ENCODE data around the gene NOBOX.
A peak's percentile ranks its signal among the peaks of the same experiment; 100 is the strongest.

Gene NOBOX

GRCh38 chr7:144438759-144439158 is 35.3 kb upstream of the NOBOX start:
- Histone ChIP-seq H3K4me2 (ENCODE audit: insufficient read depth, low read length, poor library complexity, severe bottlenecking) (no peak overlapping the region), H3K27me3 (ENCODE audit: control insufficient read depth in 3 of 3, insufficient read depth in 3 of 3, low read depth in 1 of 3, low read length in 3 of 3) (no peaks in the 10 kb centered on the region), H3K18ac (ENCODE audit: low read length) (no peak overlapping the region), H3K23ac (ENCODE audit: low read depth, low read length, poor library complexity) (no peak overlapping the region), H2AFZ (ENCODE audit: low read length) (no peak overlapping the region), H2BK15ac (ENCODE audit: low read length) (no peak overlapping the region), H2BK120ac (ENCODE audit: low read depth, low read length) (no peak overlapping the region), H3K14ac (ENCODE audit: low read length) (no peak overlapping the region), H2BK5ac (ENCODE audit: low read length) (no peak overlapping the region), H3K4me1 (ENCODE audit: control insufficient read depth in 2 of 2, insufficient read depth in 1 of 2, low read depth in 1 of 2, low read length in 2 of 2) (no peaks in the 10 kb centered on the region), H4K91ac (ENCODE audit: low read depth, low read length, poor library complexity) (no peak overlapping the region), H3K9ac (ENCODE audit: low read depth, low read length, poor library complexity) (no peak overlapping the region), H3K36me3 (replicated peaks in 1 of 2; ENCODE audit: control insufficient read depth in 2 of 2, insufficient read depth in 2 of 2, low read length in 2 of 2) (no peaks in the 10 kb centered on the region), H3K79me1 (ENCODE audit: low read depth, low read length) (no peaks in the 10 kb centered on the region), H3K4ac (ENCODE audit: low read length) (no peak overlapping the region), H2AK5ac (ENCODE audit: low read depth, low read length) (no peak overlapping the region), H2BK12ac (ENCODE audit: low read length) (no peak overlapping the region), H4K8ac (ENCODE audit: low read depth, low read length) (no peak overlapping the region), H3K9me3 (replicated peaks in 1 of 2; ENCODE audit: control insufficient read depth in 2 of 2, insufficient read depth in 1 of 2, low read depth in 1 of 2, low read length in 2 of 2) (no peaks in the 10 kb centered on the region), H3K27ac (replicated peaks; ENCODE audit: low read length) (no peak overlapping the region), H3K4me3 (ENCODE audit: low read length in 2 of 2) (no peak overlapping the region)
- no CpG with 5 or more reads among the region's 3 CpGs for WGBS, 2 donors (ENCODE audit: extremely low coverage in 2 of 2, insufficient read length in 2 of 2, insufficient replicate concordance in 1 of 2)
- no peak for DNase-seq (ENCODE audit: low spot score)

- Histone ChIP-seq H2BK12ac (ENCODE audit: low read length) (no peak overlapping the region), H3K4me1 (ENCODE audit: control insufficient read depth in 2 of 2, insufficient read depth in 1 of 2, low read depth in 1 of 2, low read length in 2 of 2) (no peaks in the 10 kb centered on the region), H2AFZ (ENCODE audit: low read length) (no peak overlapping the region), H3K14ac (ENCODE audit: low read length) (no peak overlapping the region), H4K91ac (ENCODE audit: low read depth, low read length, poor library complexity) (no peak overlapping the region), H3K36me3 (replicated peaks in 1 of 2; ENCODE audit: control insufficient read depth in 2 of 2, insufficient read depth in 2 of 2, low read length in 2 of 2) (no peaks in the 10 kb centered on the region), H3K4ac (ENCODE audit: low read length) (no peak overlapping the region), H4K8ac (ENCODE audit: low read depth, low read length) (no peak overlapping the region), H3K4me2 (ENCODE audit: insufficient read depth, low read length, poor library complexity, severe bottlenecking) (no peak overlapping the region), H2BK120ac (ENCODE audit: low read depth, low read length) (no peak overlapping the region), H3K27ac (replicated peaks; ENCODE audit: low read length) (no peak overlapping the region), H2AK5ac (ENCODE audit: low read depth, low read length) (no peak overlapping the region), H2BK15ac (ENCODE audit: low read length) (no peak overlapping the region), H3K9ac (ENCODE audit: low read depth, low read length, poor library complexity) (no peak overlapping the region), H3K18ac (ENCODE audit: low read length) (no peak overlapping the region), H3K9me3 (replicated peaks in 1 of 2; ENCODE audit: control insufficient read depth in 2 of 2, insufficient read depth in 1 of 2, low read depth in 1 of 2, low read length in 2 of 2) (no peaks in the 10 kb centered on the region), H2BK5ac (ENCODE audit: low read length) (no peak overlapping the region), H3K4me3 (ENCODE audit: low read length in 2 of 2) (no peak overlapping the region), H3K23ac (ENCODE audit: low read depth, low read length, poor library complexity) (no peak overlapping the region), H3K79me1 (ENCODE audit: low read depth, low read length) (no peaks in the 10 kb centered on the region), H3K27me3 (ENCODE audit: control insufficient read depth in 3 of 3, insufficient read depth in 3 of 3, low read depth in 1 of 3, low read length in 3 of 3) (no peaks in the 10 kb centered on the region)
- whole genome bisulfite sequencing, 2 donors (ENCODE audit: extremely low coverage in 2 of 2, insufficient read length in 2 of 2, insufficient replicate concordance in 1 of 2) = no CpG with 5 or more reads among the region's 4 CpGs
- DNase-seq (ENCODE audit: low spot score) = peak; percentile 43
These were observed 34.1 kb upstream of the NOBOX start for GRCh38 chr7:144437370-144438191.

GRCh38 chr7:144436500-144436899 is 33.0 kb upstream of the NOBOX start:
- Histone ChIP-seq H3K9ac (ENCODE audit: low read depth, low read length, poor library complexity) (no peak overlapping the region), H3K4me3 (ENCODE audit: low read length in 2 of 2) (no peak overlapping the region), H3K23ac (ENCODE audit: low read depth, low read length, poor library complexity) (no peak overlapping the region), H4K8ac (ENCODE audit: low read depth, low read length) (no peak overlapping the region), H3K18ac (ENCODE audit: low read length) (no peak overlapping the region), H2BK12ac (ENCODE audit: low read length) (no peak overlapping the region), H3K36me3 (replicated peaks in 1 of 2; ENCODE audit: control insufficient read depth in 2 of 2, insufficient read depth in 2 of 2, low read length in 2 of 2) (no peaks in the 10 kb centered on the region), H3K14ac (ENCODE audit: low read length) (no peak overlapping the region), H3K27ac (replicated peaks; ENCODE audit: low read length) (no peak overlapping the region), H2BK120ac (ENCODE audit: low read depth, low read length) (no peak overlapping the region), H3K9me3 (replicated peaks in 1 of 2; ENCODE audit: control insufficient read depth in 2 of 2, insufficient read depth in 1 of 2, low read depth in 1 of 2, low read length in 2 of 2) (no peaks in the 10 kb centered on the region), H3K79me1 (ENCODE audit: low read depth, low read length) (no peaks in the 10 kb centered on the region), H2BK5ac (ENCODE audit: low read length) (no peak overlapping the region), H3K27me3 (ENCODE audit: control insufficient read depth in 3 of 3, insufficient read depth in 3 of 3, low read depth in 1 of 3, low read length in 3 of 3) (no peaks in the 10 kb centered on the region), H4K91ac (ENCODE audit: low read depth, low read length, poor library complexity) (no peak overlapping the region), H2AK5ac (ENCODE audit: low read depth, low read length) (no peak overlapping the region), H3K4ac (ENCODE audit: low read length) (no peak overlapping the region), H3K4me2 (ENCODE audit: insufficient read depth, low read length, poor library complexity, severe bottlenecking) (no peak overlapping the region), H3K4me1 (ENCODE audit: control insufficient read depth in 2 of 2, insufficient read depth in 1 of 2, low read depth in 1 of 2, low read length in 2 of 2) (no peaks in the 10 kb centered on the region), H2AFZ (ENCODE audit: low read length) (no peak overlapping the region), H2BK15ac (ENCODE audit: low read length) (no peak overlapping the region)
- WGBS, 2 donors (ENCODE audit: extremely low coverage in 2 of 2, insufficient read length in 2 of 2, insufficient replicate concordance in 1 of 2) = no CpG with 5 or more reads among the region's 9 CpGs
- no peak for DNase-seq (ENCODE audit: low spot score)

GRCh38 chr7:144428431-144428830 is 24.9 kb upstream of the NOBOX start:
- H3K4me1 ChIP-seq (ENCODE audit: control insufficient read depth in 2 of 2, insufficient read depth in 1 of 2, low read depth in 1 of 2, low read length in 2 of 2) = no peaks in the 10 kb centered on the region
- no peak overlapping the region for H3K23ac ChIP-seq (ENCODE audit: low read depth, low read length, poor library complexity)
- H2AFZ ChIP-seq (ENCODE audit: low read length) = no peak overlapping the region
- no peak overlapping the region for H3K4me2 ChIP-seq (ENCODE audit: insufficient read depth, low read length, poor library complexity, severe bottlenecking)
- H2BK120ac ChIP-seq (ENCODE audit: low read depth, low read length) = no peak overlapping the region
- no peaks in the 10 kb centered on the region for H3K27me3 ChIP-seq (ENCODE audit: control insufficient read depth in 3 of 3, insufficient read depth in 3 of 3, low read depth in 1 of 3, low read length in 3 of 3)
- no peaks in the 10 kb centered on the region for H3K9me3 ChIP-seq (replicated peaks in 1 of 2; ENCODE audit: control insufficient read depth in 2 of 2, insufficient read depth in 1 of 2, low read depth in 1 of 2, low read length in 2 of 2)
- no peaks in the 10 kb centered on the region for H3K36me3 ChIP-seq (replicated peaks in 1 of 2; ENCODE audit: control insufficient read depth in 2 of 2, insufficient read depth in 2 of 2, low read length in 2 of 2)
- no peak overlapping the region for H3K18ac ChIP-seq (ENCODE audit: low read length)
- H3K79me1 ChIP-seq (ENCODE audit: low read depth, low read length) = no peaks in the 10 kb centered on the region
- H3K27ac ChIP-seq (replicated peaks; ENCODE audit: low read length) = no peak overlapping the region
- WGBS, 2 donors (ENCODE audit: extremely low coverage in 2 of 2, insufficient read length in 2 of 2, insufficient replicate concordance in 1 of 2) = no CpG with 5 or more reads among the region's 2 CpGs
- no peak overlapping the region for H4K8ac ChIP-seq (ENCODE audit: low read depth, low read length)
- H4K91ac ChIP-seq (ENCODE audit: low read depth, low read length, poor library complexity) = no peak overlapping the region
- no peak overlapping the region for H2BK5ac ChIP-seq (ENCODE audit: low read length)
- no peak overlapping the region for H3K9ac ChIP-seq (ENCODE audit: low read depth, low read length, poor library complexity)
- no peak for DNase-seq (ENCODE audit: low spot score)
- no peak overlapping the region for H2BK15ac ChIP-seq (ENCODE audit: low read length)
- no peak overlapping the region for H2AK5ac ChIP-seq (ENCODE audit: low read depth, low read length)
- H3K4me3 ChIP-seq (ENCODE audit: low read length in 2 of 2) = no peak overlapping the region
- H3K4ac ChIP-seq (ENCODE audit: low read length) = no peak overlapping the region
- H2BK12ac ChIP-seq (ENCODE audit: low read length) = no peak overlapping the region
- H3K14ac ChIP-seq (ENCODE audit: low read length) = no peak overlapping the region
